SK-N-SH (cell line): Measurements from ENCODE around the gene C1QTNF8.

Experiments
- CTCF ChIP-seq: fragments of 200-600 bp; sonication (generic); IDR thresholded peaks from 2 replicates; pipeline ENCODE4 v1.6.1; 2017; ENCODE audit warnings: antibody characterized with exemption, mild to moderate bottlenecking, moderate library complexity
- EP300 ChIP-seq, 2 experiments: IDR thresholded peaks; 2 replicates each; pipeline versions ENCODE4 v1.4.0 to v1.6.1; 2012; ENCODE audit warnings: borderline replicate concordance in 1 of 2, low read depth in 1 of 2, low read length in 1 of 2
- EZH2phosphoT487 ChIP-seq: fragments of 200-600 bp; sonication (generic); IDR thresholded peaks from 2 replicates; pipeline ENCODE4 v1.6.1; 2017; ENCODE audit warnings: low read depth, mixed run types, mild to moderate bottlenecking, antibody characterized with exemption, moderate library complexity, borderline replicate concordance
- POLR2AphosphoS5 ChIP-seq: IDR thresholded peaks from 2 replicates; pipeline ENCODE4 v1.6.1; 2012; ENCODE audit warnings: low read depth, low read length
- SIN3A ChIP-seq: IDR thresholded peaks from 2 replicates; pipeline ENCODE4 v1.6.1; 2012; ENCODE audit warnings: low read depth, mild to moderate bottlenecking, low read length, moderate library complexity, borderline replicate concordance
- TAF1 ChIP-seq: IDR thresholded peaks from 2 replicates; pipeline ENCODE4 v1.6.1; 2012; ENCODE audit warnings: low read depth, mild to moderate bottlenecking, low read length, moderate library complexity, borderline replicate concordance

GRCh38 chr16:1119766-1120576 is 23.9 kb upstream of the C1QTNF8 start:
- TF ChIP-seq CTCF (no peak), TAF1 (no peak), SIN3A (no peak), POLR2AphosphoS5 (no peak), EZH2phosphoT487 (no peak), EP300 (IDR thresholded peaks at IDR 0.05; ENCODE audit: borderline replicate concordance in 1 of 2, low read depth in 1 of 2, low read length in 1 of 2) (no peak)
